GM12801 (cell line): ENCODE data around the gene MEI1.

Experiments used
- CTCF ChIP-seq: IDR thresholded peaks from one replicate; pipeline ENCODE4 v1.5.1; 2011; ENCODE audit warnings: control low read depth; ENCODE audit not compliant: insufficient read length; ENCODE audit errors: extremely low read depth

The MEI1 gene

GRCh38 chr22:41813726-41814410, 114.6 kb downstream of the MEI1 start:
- TF ChIP-seq CTCF, result no peak

- TF ChIP-seq CTCF, result no peak
Observed at GRCh38 chr22:41815716-41816115, 116.4 kb downstream of the MEI1 start.

DNA sequence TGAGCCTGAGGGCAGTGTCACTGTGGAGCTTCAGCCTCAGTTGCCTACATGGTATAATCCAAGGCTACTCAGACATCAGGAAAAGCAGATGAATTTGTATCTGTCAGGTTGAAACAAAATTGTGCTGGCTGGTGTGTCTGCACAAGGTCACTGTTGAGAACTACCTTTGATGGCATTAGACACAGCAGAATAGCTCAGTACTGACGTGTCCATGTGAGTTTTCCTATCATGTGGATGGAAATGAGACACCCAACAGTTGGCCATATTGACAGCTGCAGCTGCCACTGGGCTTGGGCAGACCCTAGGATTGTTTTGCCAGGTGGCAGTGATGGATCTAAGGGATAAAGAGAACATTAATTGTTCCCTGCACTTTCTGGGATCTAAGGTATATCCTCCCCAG, 116.9 kb downstream of the MEI1 start:
- TF ChIP-seq CTCF, result no peak

- TF ChIP-seq CTCF, result no peak
Observed at GRCh38 chr22:41816871-41817270, 117.6 kb downstream of the MEI1 start.

DNA sequence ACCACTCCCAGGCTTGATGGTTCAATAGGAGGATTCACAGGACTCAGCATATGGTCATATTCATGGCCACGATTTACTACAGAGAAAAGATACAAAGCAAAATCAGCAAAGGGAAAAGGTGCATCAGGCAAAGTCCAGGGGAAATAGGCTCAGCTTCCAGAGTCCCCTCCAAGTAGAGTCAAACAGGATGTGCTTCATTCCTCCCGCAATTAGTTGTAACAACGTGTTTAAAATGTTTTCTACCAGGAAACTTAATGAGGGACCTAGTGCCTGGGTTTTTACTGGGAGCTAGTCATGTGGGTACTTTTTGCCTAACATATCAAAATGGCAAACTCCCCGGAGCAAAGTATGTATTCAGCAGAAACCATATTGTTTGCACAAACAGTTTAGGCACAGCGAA, 118.7 kb downstream of the MEI1 start:
- no peak for TF ChIP-seq CTCF

- TF ChIP-seq CTCF, result no peak
Observed at GRCh38 chr22:41818596-41818995, 119.3 kb downstream of the MEI1 start.

DNA sequence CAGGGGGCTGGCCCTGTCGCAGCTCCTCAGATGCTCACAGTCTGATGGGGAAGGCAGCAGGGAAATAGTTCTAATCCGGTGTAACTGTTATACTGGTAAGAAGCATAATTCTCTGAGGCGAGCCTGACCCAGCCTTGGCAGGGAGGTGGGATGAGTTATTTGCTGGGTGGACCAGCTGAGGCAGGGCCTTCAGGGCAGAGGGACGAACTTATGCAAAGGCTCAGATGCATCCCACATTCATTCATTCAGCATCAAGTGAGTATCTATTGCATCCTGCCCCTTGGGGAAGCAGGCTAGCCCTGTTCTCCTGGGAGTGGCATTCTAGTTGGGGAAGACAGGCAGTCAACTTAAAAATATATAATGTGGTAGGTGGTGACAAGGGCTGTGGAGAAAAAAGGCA, 120.0 kb downstream of the MEI1 start:
- no peak for TF ChIP-seq CTCF
